HG02852 (cell line): ENCODE data around the gene NOC2L.
"Not testable (repeated sequence)": the region's sequence is repeated elsewhere in the genome, so short reads cannot be mapped to it uniquely, and the experiment has no call there.

Experiments
- ATAC-seq: cut with Tn5 transposase; IDR thresholded peaks from one replicate; pipeline ENCODE4 v1.9.1; 2021; ENCODE audit warnings: mild to moderate bottlenecking, moderate library complexity; ENCODE audit not compliant: unreplicated experiment

The NOC2L gene

GRCh38 chr1:994546-994945 lies 35.5 kb upstream of the NOC2L start:
- not testable (repeated sequence) for ATAC-seq

GRCh38 chr1:993379-993995 lies 34.4 kb upstream of the NOC2L start:
- ATAC-seq, result no peak

GRCh38 chr1:992362-992761 lies 33.3 kb upstream of the NOC2L start:
- ATAC-seq, result no peak

- ATAC-seq, result no peak
These were observed 32.8 kb upstream of the NOC2L start for GRCh38 chr1:991895-992294.

- not testable (repeated sequence) for ATAC-seq
These were observed 32.2 kb upstream of the NOC2L start for GRCh38 chr1:991275-991674.

- not testable (repeated sequence) for ATAC-seq
These were observed 29.0 kb upstream of the NOC2L start for GRCh38 chr1:988061-988460.

GRCh38 chr1:985126-985525 lies 26.1 kb upstream of the NOC2L start:
- no peak for ATAC-seq

GRCh38 chr1:984476-984814 lies 25.4 kb upstream of the NOC2L start:
- no peak for ATAC-seq

GRCh38 chr1:983798-984475 lies 24.9 kb upstream of the NOC2L start:
- ATAC-seq, result no peak

GRCh38 chr1:982765-983436 lies 23.8 kb upstream of the NOC2L start:
- ATAC-seq, result no peak

GRCh38 chr1:981955-982558 lies 23.0 kb upstream of the NOC2L start, which contains the start of gene PERM1:
Gene PERM1 (minus strand): TSS chr1:982093. CDS start chr1:981029, 1,064 bp downstream.
- ATAC-seq, result no peak

- no peak for ATAC-seq
These were observed 22.5 kb upstream of the NOC2L start for GRCh38 chr1:981491-981954.

- ATAC-seq, result no peak
These were observed 21.7 kb upstream of the NOC2L start for GRCh38 chr1:980602-981395.

GRCh38 chr1:980137-980571 lies 21.1 kb upstream of the NOC2L start:
- no peak for ATAC-seq

- no peak for ATAC-seq
These were observed 20.7 kb upstream of the NOC2L start for GRCh38 chr1:979744-980072.

GRCh38 chr1:978835-979743 lies 20.0 kb upstream of the NOC2L start:
- ATAC-seq, result no peak

GRCh38 chr1:978069-978834 lies 19.2 kb upstream of the NOC2L start:
- ATAC-seq, result no peak

GRCh38 chr1:976791-977190 lies 17.7 kb upstream of the NOC2L start:
- not testable (repeated sequence) for ATAC-seq
